H9 (cell line): ENCODE data around the gene PDE4B. TPM values are rescaled to one million over a fixed set of nuclear protein-coding genes. Genes with fewer than 3 reads are reported as not detected.

ENCODE experiments used
- DNase-seq: peaks from one replicate; pipeline ENCODE4 v3.0.0-alpha.2; 2017
- H2AFZ ChIP-seq: one replicate; pipeline ENCODE4 v1.6.1; 2013; ENCODE audit warnings: mild to moderate bottlenecking, low read length, control low read depth, moderate library complexity
- H2AK5ac ChIP-seq: 2 replicates; pipeline ENCODE4 v1.6.1; 2013; ENCODE audit warnings: low read length, control low read depth, mixed read lengths; ENCODE audit not compliant: insufficient read length
- H2BK120ac ChIP-seq: one replicate; pipeline ENCODE4 v1.6.1; 2013; ENCODE audit warnings: low read depth, mild to moderate bottlenecking, low read length, control low read depth, inconsistent platforms; ENCODE audit not compliant: poor library complexity, severe bottlenecking
- H2BK12ac ChIP-seq: 2 replicates; pipeline ENCODE4 v1.6.1; 2013; ENCODE audit warnings: low read length, control low read depth, mixed read lengths, low read depth; ENCODE audit not compliant: insufficient read length
- H2BK15ac ChIP-seq: 2 replicates; pipeline ENCODE4 v1.6.1; 2013; ENCODE audit warnings: low read depth, low read length, control low read depth
- H2BK20ac ChIP-seq: one replicate; pipeline ENCODE4 v1.6.1; 2013; ENCODE audit warnings: low read depth, mild to moderate bottlenecking, low read length, control low read depth, inconsistent platforms; ENCODE audit not compliant: poor library complexity, severe bottlenecking
- H2BK5ac ChIP-seq: 2 replicates; pipeline ENCODE4 v1.6.1; 2013; ENCODE audit warnings: low read length, control low read depth, mixed read lengths; ENCODE audit not compliant: insufficient read length
- H3K14ac ChIP-seq: 2 replicates; pipeline ENCODE4 v1.6.1; 2013; ENCODE audit warnings: low read length, control low read depth; ENCODE audit not compliant: insufficient read depth
- H3K18ac ChIP-seq: 2 replicates; pipeline ENCODE4 v1.6.1; 2013; ENCODE audit warnings: low read depth, mild to moderate bottlenecking, mixed read lengths, low read length, control low read depth; ENCODE audit not compliant: insufficient read length
- H3K23ac ChIP-seq: 2 replicates; pipeline ENCODE4 v1.6.1; 2013; ENCODE audit warnings: low read length, control low read depth, mixed read lengths, low read depth; ENCODE audit not compliant: insufficient read length
- H3K23me2 ChIP-seq: 2 replicates; pipeline ENCODE4 v1.6.1; 2013; ENCODE audit warnings: low read depth, mild to moderate bottlenecking, mixed read lengths, low read length, control low read depth; ENCODE audit not compliant: insufficient read length, poor library complexity, severe bottlenecking
- H3K27ac ChIP-seq: 2 replicates; pipeline ENCODE4 v1.5.1; 2013; ENCODE audit warnings: low read length, control low read depth, mixed read lengths, low read depth; ENCODE audit not compliant: insufficient read length
- H3K27me3 ChIP-seq: 2 replicates; pipeline ENCODE4 v1.6.1; 2013; ENCODE audit warnings: low read length, control low read depth, inconsistent platforms; ENCODE audit not compliant: insufficient read depth
- H3K4ac ChIP-seq: 2 replicates; pipeline ENCODE4 v1.6.1; 2013; ENCODE audit warnings: low read depth, mild to moderate bottlenecking, control low read depth, inconsistent platforms, low read length, moderate library complexity
- H3K4me1 ChIP-seq: 2 replicates; pipeline ENCODE4 v1.6.1; 2013; ENCODE audit warnings: low read length, control low read depth, inconsistent platforms; ENCODE audit not compliant: insufficient read depth
- H3K4me2 ChIP-seq: 2 replicates; pipeline ENCODE4 v1.6.1; 2013; ENCODE audit warnings: low read length, control low read depth, mixed read lengths; ENCODE audit not compliant: insufficient read length, insufficient read depth
- H3K56ac ChIP-seq: 2 replicates; pipeline ENCODE4 v1.6.1; 2013; ENCODE audit warnings: low read depth, mild to moderate bottlenecking, mixed read lengths, low read length, control low read depth; ENCODE audit not compliant: insufficient read length
- H3K79me1 ChIP-seq: 2 replicates; pipeline ENCODE4 v1.6.1; 2013; ENCODE audit warnings: low read depth, mild to moderate bottlenecking, moderate library complexity, low read length, control low read depth, inconsistent platforms; ENCODE audit not compliant: insufficient read depth, poor library complexity, severe bottlenecking
- H3K79me2 ChIP-seq: 2 replicates; pipeline ENCODE4 v1.6.1; 2013; ENCODE audit warnings: low read length, control low read depth, inconsistent platforms; ENCODE audit not compliant: insufficient read depth
- H3K9ac ChIP-seq: 2 replicates; pipeline ENCODE4 v1.6.1; 2013; ENCODE audit warnings: low read length, control low read depth, mixed read lengths; ENCODE audit not compliant: insufficient read length; ENCODE audit errors: extremely low read depth
- H3K9me3 ChIP-seq: one replicate; pipeline ENCODE4 v1.6.1; 2013; ENCODE audit warnings: low read depth, low read length, inconsistent platforms; ENCODE audit not compliant: control insufficient read depth
- H3T11ph ChIP-seq: one replicate; pipeline ENCODE4 v1.6.1; 2013; ENCODE audit warnings: mild to moderate bottlenecking, low read length, control low read depth, inconsistent platforms
- H4K20me1 ChIP-seq: one replicate; pipeline ENCODE4 v1.6.1; 2013; ENCODE audit not compliant: control insufficient read depth, insufficient read length, insufficient read depth
- H4K5ac ChIP-seq: 2 replicates; pipeline ENCODE4 v1.6.1; 2013; ENCODE audit warnings: low read depth, mild to moderate bottlenecking, mixed read lengths, low read length, control low read depth; ENCODE audit not compliant: insufficient read length
- H4K8ac ChIP-seq: replicated peaks from 2 replicates; pipeline ENCODE4 v1.6.1; 2013; ENCODE audit warnings: low read length, control low read depth, mixed read lengths, low read depth; ENCODE audit not compliant: insufficient read length
- H4K91ac ChIP-seq: 2 replicates; pipeline ENCODE4 v1.6.1; 2013; ENCODE audit warnings: low read depth, mild to moderate bottlenecking, moderate library complexity, mixed read lengths, low read length, control low read depth; ENCODE audit not compliant: insufficient read length
- H3K27ac Mint-ChIP-seq, 3 experiments: 2 replicates in 2 of 3; 3 replicates in 1 of 3; pipeline ENCODE4 v1.8.0; 2020 to 2021; ENCODE audit warnings: mixed read lengths in 3 of 3, mild to moderate bottlenecking in 1 of 3, moderate library complexity in 1 of 3
- H3K27me3 Mint-ChIP-seq: 2 replicates; pipeline ENCODE4 v1.8.0; 2021; ENCODE audit warnings: low read depth, mild to moderate bottlenecking, moderate library complexity, mixed read lengths
- H3K36me3 Mint-ChIP-seq, 3 experiments: 2 replicates in 2 of 3; 3 replicates in 1 of 3; pipeline ENCODE4 v1.8.0; 2020 to 2021; ENCODE audit warnings: low read depth in 3 of 3, mixed read lengths in 3 of 3; ENCODE audit not compliant: insufficient read depth in 1 of 3
- H3K4me1 Mint-ChIP-seq, 2 experiments: 2 replicates each; pipeline ENCODE4 v1.8.0; 2020; ENCODE audit warnings: mixed read lengths in 2 of 2
- H3K4me3 Mint-ChIP-seq, 2 experiments: 2 replicates in 1 of 2; 3 replicates in 1 of 2; pipeline ENCODE4 v1.8.0; 2020 to 2021; ENCODE audit warnings: mild to moderate bottlenecking in 2 of 2, mixed read lengths in 2 of 2, moderate library complexity in 1 of 2
- H3K9me3 Mint-ChIP-seq, 2 experiments: 2 replicates in 1 of 2; 3 replicates in 1 of 2; pipeline ENCODE4 v1.8.0; 2020; ENCODE audit warnings: mild to moderate bottlenecking in 2 of 2, mixed read lengths in 2 of 2, moderate library complexity in 1 of 2
- WGBS: extraction: QIAGEN DNeasy Blood & Tissue Kit; methylation state at CpG from one replicate; pipeline ENCODE4 v1.1.7; 2013; ENCODE audit warnings: missing lambda C conversion rate, low lambda C conversion rate, mixed read lengths; ENCODE audit not compliant: insufficient read length; ENCODE audit errors: extremely low coverage; 5-methylcytosine and 5-hydroxymethylcytosine counted together
- total RNA-seq: library from RNA; stranded (reverse); gene quantifications from 2 replicates; pipeline ENCODE4 v1.2.1, GENCODE V29; 2021
- TF ChIP-seq, protein P1 (sequence below): fragments of 200-600 bp; sonication (generic); conservative IDR thresholded peaks from 3 replicates; pipeline ENCODE4 v1.8.0; 2021; ENCODE audit warnings: antibody characterized with exemption, mild to moderate bottlenecking

Gene PDE4B
- total RNA-seq, 1 experiment from 2014 or later, result 19.8 TPM

DNA sequence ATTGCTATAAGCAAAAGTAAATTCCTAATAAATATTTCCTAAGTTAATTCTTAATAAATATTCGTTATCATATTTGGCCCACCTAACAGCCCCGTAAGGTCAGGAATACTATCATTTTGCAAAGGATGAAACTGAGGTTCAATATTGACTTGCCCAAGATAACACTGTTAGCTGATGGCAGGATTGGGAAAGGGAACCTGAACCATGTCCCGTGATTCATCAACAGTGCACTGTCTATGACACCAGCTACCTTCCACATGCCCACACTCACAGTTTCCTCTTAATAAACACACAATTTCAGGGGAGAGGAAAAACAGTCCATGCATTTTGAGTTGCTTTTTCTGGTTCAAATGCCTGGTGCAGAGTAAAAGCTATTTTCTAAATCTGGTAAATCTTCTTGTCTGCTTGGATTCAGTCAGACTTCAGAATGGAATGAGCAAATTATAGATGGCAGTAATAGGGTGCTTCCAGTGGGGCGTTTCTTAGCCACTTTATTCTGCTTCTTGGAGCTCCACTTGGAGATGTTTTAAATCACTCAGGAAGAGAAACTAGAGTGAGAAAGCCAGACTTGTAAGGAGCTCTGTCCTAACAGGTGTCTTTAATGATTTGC lies 354.6 kb downstream of the PDE4B start:
- Histone ChIP-seq H4K8ac (no peak overlapping the region), H2BK15ac (no peak overlapping the region), H3K4ac (no peak overlapping the region), H3K4me1 (no peaks in the 10 kb centered on the region), H3K9ac (no peak overlapping the region), H3K4me2 (no peak overlapping the region), H3K23ac (no peak overlapping the region), H3K23me2 (no peaks in the 10 kb centered on the region), H3K56ac (no peak overlapping the region), H3K9me3 (no peaks in the 10 kb centered on the region), H2BK120ac (no peak overlapping the region), H2AFZ (no peak overlapping the region), H4K5ac (no peak overlapping the region), H3K14ac (no peak overlapping the region), H2BK5ac (no peak overlapping the region), H4K91ac (no peak overlapping the region), H2BK20ac (no peak overlapping the region), H3K79me2 (no peaks in the 10 kb centered on the region), H3K79me1 (no peaks in the 10 kb centered on the region), H3K18ac (no peak overlapping the region), H4K20me1 (no peaks in the 10 kb centered on the region), H2BK12ac (no peak overlapping the region), H3K27ac (no peak overlapping the region), H3K27me3 (no peaks in the 10 kb centered on the region), H2AK5ac (no peak overlapping the region), H3T11ph (no peak overlapping the region)
- Mint-ChIP-seq H3K9me3 (no peaks in the 10 kb centered on the region), H3K27me3 (peaks cover 2% of the 10 kb centered on the region; the same call in 1 of the 2 replicates), H3K4me3 (no peak overlapping the region), H3K27ac (no peak overlapping the region), H3K36me3 (no peaks in the 10 kb centered on the region), H3K4me1 (no peaks in the 10 kb centered on the region)
- no CpG with 5 or more reads among the region's 4 CpGs for WGBS
- TF ChIP-seq, protein P1, sequence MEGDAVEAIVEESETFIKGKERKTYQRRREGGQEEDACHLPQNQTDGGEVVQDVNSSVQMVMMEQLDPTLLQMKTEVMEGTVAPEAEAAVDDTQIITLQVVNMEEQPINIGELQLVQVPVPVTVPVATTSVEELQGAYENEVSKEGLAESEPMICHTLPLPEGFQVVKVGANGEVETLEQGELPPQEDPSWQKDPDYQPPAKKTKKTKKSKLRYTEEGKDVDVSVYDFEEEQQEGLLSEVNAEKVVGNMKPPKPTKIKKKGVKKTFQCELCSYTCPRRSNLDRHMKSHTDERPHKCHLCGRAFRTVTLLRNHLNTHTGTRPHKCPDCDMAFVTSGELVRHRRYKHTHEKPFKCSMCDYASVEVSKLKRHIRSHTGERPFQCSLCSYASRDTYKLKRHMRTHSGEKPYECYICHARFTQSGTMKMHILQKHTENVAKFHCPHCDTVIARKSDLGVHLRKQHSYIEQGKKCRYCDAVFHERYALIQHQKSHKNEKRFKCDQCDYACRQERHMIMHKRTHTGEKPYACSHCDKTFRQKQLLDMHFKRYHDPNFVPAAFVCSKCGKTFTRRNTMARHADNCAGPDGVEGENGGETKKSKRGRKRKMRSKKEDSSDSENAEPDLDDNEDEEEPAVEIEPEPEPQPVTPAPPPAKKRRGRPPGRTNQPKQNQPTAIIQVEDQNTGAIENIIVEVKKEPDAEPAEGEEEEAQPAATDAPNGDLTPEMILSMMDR, result no peak
- DNase-seq, result no peak
